C4-2B (cell line): Measurements from ENCODE around the gene KDM4F.

Experiments used
- H3K27ac ChIP-seq: fragments of 450-650 bp; 2 replicates; pipeline ENCODE4 v1.5.1; 2017
- CTCF ChIP-seq: fragments of 450-650 bp; conservative IDR thresholded peaks from 2 replicates; pipeline ENCODE4 v1.5.1; 2017; ENCODE audit warnings: mild to moderate bottlenecking
- ZFX ChIP-seq: fragments of 450-650 bp; IDR thresholded peaks from 2 replicates; pipeline ENCODE4 v1.6.1; 2017

The KDM4F gene

GRCh38 chr11:95085117-95085816, 36.0 kb downstream of the KDM4F start:
- H3K27ac ChIP-seq, result peak overlapping the region; percentile 88
- TF ChIP-seq CTCF, result no peak
- TF ChIP-seq ZFX, result no peak

DNA sequence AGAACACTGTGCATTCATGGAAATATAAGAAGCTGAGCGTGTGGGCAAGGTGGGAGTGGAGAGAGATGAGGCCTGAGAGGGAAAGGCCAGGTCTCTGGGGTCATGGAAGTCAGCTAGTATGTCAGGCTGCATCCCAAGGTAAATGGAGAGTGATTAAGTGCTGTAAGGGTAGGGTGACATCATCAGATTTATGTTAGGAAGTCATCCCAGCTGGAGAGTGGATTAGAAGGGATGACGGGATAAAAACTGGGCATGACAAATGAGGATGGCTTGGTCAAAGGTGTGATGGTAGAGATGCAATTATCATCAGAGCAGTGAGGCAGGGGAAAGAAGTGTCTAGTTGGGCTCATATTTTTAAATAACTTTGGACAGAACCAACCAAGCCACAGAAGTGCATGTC, 36.9 kb downstream of the KDM4F start:
- TF ChIP-seq ZFX (no peak), CTCF (no peak)
- H3K27ac ChIP-seq, result peak overlapping the region; percentile 88

- TF ChIP-seq ZFX, result no peak
- TF ChIP-seq CTCF, result no peak
- peak overlapping the region; percentile 99; the same call in 1 of the 2 replicates for H3K27ac ChIP-seq
These were observed 37.8 kb downstream of the KDM4F start for GRCh38 chr11:95086836-95087570.

GRCh38 chr11:95088946-95089619, 39.9 kb downstream of the KDM4F start:
- peak overlapping the region; percentile 99 for H3K27ac ChIP-seq
- no peak for TF ChIP-seq ZFX
- no peak for TF ChIP-seq CTCF

DNA sequence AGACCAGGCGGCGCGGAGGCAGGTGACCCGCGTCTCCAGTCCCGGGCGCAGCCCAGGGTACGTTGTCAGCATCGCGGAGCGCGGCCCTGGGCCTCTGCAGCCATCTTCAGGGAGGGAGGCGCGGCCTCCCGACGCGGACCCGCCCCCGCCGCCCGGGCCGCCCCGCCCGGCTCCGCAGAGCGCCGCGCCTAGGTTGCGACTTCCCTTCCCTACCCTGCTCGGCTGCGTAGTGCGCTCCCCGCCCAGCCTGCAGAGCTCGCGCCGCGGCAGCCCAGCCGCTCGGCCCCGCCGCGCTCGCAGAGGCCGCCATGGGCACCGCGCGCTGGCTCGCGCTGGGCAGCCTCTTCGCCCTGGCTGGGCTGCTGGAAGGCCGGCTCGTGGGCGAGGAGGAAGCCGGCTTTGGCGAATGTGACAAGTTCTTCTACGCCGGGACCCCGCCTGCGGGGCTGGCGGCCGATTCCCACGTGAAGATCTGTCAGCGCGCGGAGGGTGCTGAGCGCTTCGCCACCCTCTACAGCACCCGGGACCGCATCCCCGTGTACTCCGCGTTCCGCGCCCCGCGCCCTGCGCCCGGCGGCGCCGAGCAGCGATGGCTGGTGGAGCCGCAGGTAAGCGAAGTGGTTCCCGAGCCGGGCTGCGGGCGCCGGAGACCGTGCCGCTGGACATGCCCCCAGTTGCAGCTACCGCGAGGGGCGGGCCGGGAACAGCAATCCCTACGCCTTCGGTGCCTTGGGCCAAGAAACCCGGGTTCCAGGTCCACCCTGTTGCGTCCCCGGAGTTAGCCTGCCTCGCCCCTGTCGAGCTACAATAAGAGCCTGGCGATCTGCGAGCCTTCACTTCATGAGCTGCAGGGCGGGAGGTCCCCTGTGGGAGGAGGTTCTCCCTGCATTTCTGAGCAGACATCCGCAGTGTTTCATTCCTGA, 40.7 kb downstream of the KDM4F start, which contains the start of gene ENDOD1:
TSS of gene ENDOD1 (plus strand) at position 227 of the 923 bp plus-strand sequence. CDS start at position 309, 82 bp downstream.
- TF ChIP-seq ZFX (peak; percentile 48), CTCF (peak; percentile 22)
- H3K27ac ChIP-seq, result peak within 1 kb of the TSS; percentile 99

- TF ChIP-seq CTCF (no peak), ZFX (no peak)
These were observed 42.5 kb downstream of the KDM4F start for GRCh38 chr11:95091663-95092180.

More at GRCh38 chr11:95091663-95092180, 42.5 kb downstream of the KDM4F start:
- peak overlapping the region; percentile 99; the same call in 1 of the 2 replicates for H3K27ac ChIP-seq
